GM12873 (cell line): ENCODE results near the gene PLSCR4.

Experiments
- CTCF ChIP-seq: IDR thresholded peaks from 2 replicates; pipeline ENCODE4 v1.5.1; 2012; ENCODE audit warnings: low read depth, mild to moderate bottlenecking, moderate library complexity, low read length, control low read depth; ENCODE audit not compliant: insufficient read depth; ENCODE audit errors: missing control alignments

PLSCR4 gene

GRCh38 chr3:146218880-146219866, 31.7 kb downstream of the PLSCR4 start:
- peak; percentile 55 for TF ChIP-seq CTCF

GRCh38 chr3:146217324-146217723, 33.6 kb downstream of the PLSCR4 start:
- TF ChIP-seq CTCF: no peak

GRCh38 chr3:146214493-146214892, 36.4 kb downstream of the PLSCR4 start:
- no peak for TF ChIP-seq CTCF

GRCh38 chr3:146209371-146209770, 41.5 kb downstream of the PLSCR4 start:
- TF ChIP-seq CTCF: no peak

GRCh38 chr3:146203776-146204175, 47.1 kb downstream of the PLSCR4 start:
- TF ChIP-seq CTCF: no peak

GRCh38 chr3:146200461-146201220, 50.3 kb downstream of the PLSCR4 start:
- no peak for TF ChIP-seq CTCF

- no peak for TF ChIP-seq CTCF
These were observed 51.1 kb downstream of the PLSCR4 start for GRCh38 chr3:146199762-146200161.
